ENCODE data around the gene RAB40B.

- no peak for TF ChIP-seq CTCF (IDR thresholded peaks at IDR 0.05)
- TF ChIP-seq POLR2A (IDR thresholded peaks at IDR 0.05) = no peak
Measured at GRCh38 chr17:82710499-82711232, 12.2 kb upstream of the RAB40B start.

All from vagina (tissue), 2 donors.